ENCODE data around the gene PRKCE.

Gene PRKCE

GRCh38 chr2:46229134-46230063, 577.9 kb downstream of the PRKCE start:
- DNase-seq (ENCODE audit: low read depth), result no peak

DNA sequence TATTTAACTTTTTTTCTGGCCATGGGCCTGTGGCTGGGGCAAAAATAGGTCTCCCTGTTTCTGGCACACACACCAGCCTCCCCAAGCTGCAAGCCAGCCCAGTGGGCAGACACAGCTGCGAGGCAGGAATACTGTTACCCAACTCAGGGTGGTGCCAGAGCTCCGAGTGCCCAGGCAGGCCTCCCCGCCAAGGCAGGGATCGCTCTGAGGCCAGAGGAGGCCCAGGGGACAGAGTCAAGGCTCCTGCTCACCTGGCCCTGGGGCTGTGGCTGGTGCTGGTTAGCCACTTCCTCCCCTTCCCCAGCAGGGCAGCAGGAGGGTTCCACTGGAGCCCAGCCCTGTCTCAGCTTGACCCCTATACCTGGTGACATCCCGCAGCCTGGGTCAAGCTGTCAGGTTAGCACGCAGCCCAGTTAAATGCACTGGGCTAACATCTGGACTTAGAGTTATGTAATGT, 578.7 kb downstream of the PRKCE start:
- no peak for DNase-seq (ENCODE audit: low read depth)

DNA sequence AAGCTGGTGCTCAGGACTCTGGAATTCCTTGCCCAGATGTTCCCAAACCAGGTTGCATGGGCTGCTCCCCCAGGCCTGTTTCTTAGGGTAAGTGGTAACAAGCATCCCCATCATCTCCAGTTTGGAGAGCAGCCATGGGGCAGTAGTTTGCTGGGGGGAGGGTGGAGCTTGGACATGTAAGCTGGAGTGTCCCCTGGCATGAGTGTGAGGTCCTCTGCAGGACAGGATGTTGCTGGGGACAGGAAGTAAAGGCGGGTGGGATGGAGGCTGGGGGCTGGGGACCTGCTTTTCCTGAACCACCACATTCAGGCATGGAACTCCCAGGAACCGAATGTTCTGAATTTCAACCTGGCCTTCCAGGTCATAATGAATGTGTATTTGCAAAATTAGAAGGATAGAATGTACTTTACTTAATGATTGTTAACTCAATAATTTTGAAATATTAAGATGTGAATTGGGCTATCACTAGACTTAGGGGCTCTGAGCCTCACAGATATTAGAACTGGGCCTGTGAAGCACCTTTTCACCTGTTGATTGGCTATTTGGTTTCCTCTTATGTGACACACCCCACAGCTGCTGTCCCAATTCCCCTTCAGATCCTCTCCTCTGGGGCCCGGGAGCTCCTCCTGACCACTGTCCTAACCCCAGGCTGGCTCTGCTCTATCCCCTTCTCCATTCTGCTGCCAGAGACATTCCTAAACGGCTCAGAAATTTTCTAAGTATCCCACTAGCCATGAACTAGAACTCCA, 579.4 kb downstream of the PRKCE start:
- DNase-seq (ENCODE audit: low read depth), result no peak

DNA sequence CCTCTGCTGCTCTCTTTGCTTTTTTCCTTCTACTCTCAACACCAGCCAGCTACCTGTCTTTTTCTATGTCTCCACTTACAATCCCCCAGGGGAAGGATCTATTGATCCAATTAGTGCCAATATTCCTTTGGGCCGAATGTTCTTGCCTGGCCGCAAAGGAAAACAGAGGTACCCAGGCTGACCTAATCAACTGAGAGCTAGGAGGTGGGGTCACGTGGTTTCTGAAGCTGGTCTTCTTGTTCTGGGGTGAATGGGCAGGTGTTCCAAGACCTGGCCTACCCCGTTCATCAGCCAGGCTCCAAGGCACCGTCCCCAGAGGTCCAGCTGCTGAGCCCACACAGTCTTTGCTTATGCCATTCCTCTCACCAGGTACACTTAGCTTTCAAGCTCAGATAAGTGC, 580.2 kb downstream of the PRKCE start:
- DNase-seq (ENCODE audit: low read depth), result no peak

DNA sequence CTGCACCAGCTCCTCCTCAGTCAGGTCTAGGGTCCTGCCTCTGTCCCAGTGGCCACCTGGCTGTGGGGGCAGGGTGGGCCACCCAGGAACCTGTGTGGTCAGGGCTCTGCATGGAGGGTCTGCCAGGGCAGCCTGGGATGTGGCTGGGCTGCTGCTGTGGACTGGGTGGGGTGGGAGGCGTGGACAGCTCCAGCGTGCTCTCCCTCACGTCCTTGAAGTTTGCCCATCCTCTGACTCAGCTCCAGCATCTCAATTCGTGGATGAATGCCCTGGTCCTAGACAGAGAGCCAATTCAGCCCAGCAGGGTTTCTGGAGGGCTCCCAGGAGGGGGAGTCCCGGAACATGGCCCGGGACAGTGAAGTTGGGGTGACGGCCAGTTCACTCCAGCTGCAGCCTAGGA, 581.4 kb downstream of the PRKCE start:
- no peak for DNase-seq (ENCODE audit: low read depth)

- no peak for DNase-seq (ENCODE audit: low read depth)
Measured at GRCh38 chr2:46236006-46236875, 584.8 kb downstream of the PRKCE start.

- DNase-seq (ENCODE audit: low read depth), result no peak
Measured at GRCh38 chr2:46236876-46237859, 585.7 kb downstream of the PRKCE start.

All from GM04503 (cell line).